Esophagus muscularis mucosa (tissue), 3 donors: ENCODE measurements around the gene ADAMTS17.

ENCODE experiments used
- POLR2AphosphoS5 ChIP-seq, 2 donors: sonication (generic); formaldehyde crosslinking; IDR thresholded peaks; one replicate each; pipeline ENCODE4 v1.6.1; 2017; ENCODE audit warnings: antibody characterized with exemption in 2 of 2
- TF ChIP-seq, protein P1 (sequence below), 3 experiments: fragments of 200-600 bp in 2 of 3; fragments of 450-650 bp in 1 of 3; sonication (generic) in 2 of 3; IDR thresholded peaks; one replicate each; pipeline ENCODE4 v1.5.1; 2017 to 2019; ENCODE audit warnings: antibody characterized with exemption in 3 of 3, mild to moderate bottlenecking in 2 of 3, moderate library complexity in 1 of 3

DNA sequence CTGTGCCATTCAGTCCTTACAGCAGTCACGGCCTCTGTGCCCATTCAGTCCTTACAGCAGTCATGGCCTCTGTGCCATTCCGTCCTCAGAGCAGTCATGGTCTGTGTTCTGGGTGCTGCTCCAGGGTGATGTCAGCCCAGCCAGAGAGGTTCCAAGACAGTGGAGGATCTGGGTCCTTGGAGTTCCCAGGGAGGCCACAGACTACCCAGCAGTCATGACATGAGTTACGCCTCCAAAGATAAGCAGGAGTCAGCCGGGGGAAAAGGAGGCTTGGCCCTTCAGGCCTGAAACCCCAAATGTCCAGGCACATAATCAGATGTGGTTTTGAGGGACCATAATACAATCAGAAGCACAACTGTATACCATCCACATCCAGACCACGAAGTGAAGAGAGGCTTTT, 115.7 kb downstream of the ADAMTS17 start:
- TF ChIP-seq POLR2AphosphoS5 (IDR thresholded peaks at IDR 0.05) = no peak
- TF ChIP-seq, protein P1, sequence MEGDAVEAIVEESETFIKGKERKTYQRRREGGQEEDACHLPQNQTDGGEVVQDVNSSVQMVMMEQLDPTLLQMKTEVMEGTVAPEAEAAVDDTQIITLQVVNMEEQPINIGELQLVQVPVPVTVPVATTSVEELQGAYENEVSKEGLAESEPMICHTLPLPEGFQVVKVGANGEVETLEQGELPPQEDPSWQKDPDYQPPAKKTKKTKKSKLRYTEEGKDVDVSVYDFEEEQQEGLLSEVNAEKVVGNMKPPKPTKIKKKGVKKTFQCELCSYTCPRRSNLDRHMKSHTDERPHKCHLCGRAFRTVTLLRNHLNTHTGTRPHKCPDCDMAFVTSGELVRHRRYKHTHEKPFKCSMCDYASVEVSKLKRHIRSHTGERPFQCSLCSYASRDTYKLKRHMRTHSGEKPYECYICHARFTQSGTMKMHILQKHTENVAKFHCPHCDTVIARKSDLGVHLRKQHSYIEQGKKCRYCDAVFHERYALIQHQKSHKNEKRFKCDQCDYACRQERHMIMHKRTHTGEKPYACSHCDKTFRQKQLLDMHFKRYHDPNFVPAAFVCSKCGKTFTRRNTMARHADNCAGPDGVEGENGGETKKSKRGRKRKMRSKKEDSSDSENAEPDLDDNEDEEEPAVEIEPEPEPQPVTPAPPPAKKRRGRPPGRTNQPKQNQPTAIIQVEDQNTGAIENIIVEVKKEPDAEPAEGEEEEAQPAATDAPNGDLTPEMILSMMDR (IDR thresholded peaks at IDR 0.05) = no peak
